ENCODE data around the gene LMTK3. TPM values are rescaled to one million over a fixed set of nuclear protein-coding genes. Genes with fewer than 3 reads are reported as not detected.
"Not testable (repeated sequence)": the region's sequence is repeated elsewhere in the genome, so short reads cannot be mapped to it uniquely, and the experiment has no call there.

Gene LMTK3
- polyA plus RNA-seq, 1 of the 3 experiments (the other 2 are of a cell fraction), result 3.2 TPM

- H3K9ac ChIP-seq, result no peak overlapping the region
- H3K79me2 ChIP-seq (ENCODE audit: insufficient read depth), result no peaks in the 10 kb centered on the region
- H3K9me3 ChIP-seq, result no peaks in the 10 kb centered on the region
- no peaks in the 10 kb centered on the region for H3K27me3 ChIP-seq (ENCODE audit: insufficient read depth)
- H3K9me2 ChIP-seq, result no peaks in the 10 kb centered on the region
- no peak overlapping the region for H2AFZ ChIP-seq (ENCODE audit: low read depth)
- no peaks in the 10 kb centered on the region for H3F3A ChIP-seq (replicated peaks; ENCODE audit: insufficient read depth)
- peak; percentile 63 for DNase-seq
- H3K27ac ChIP-seq (ENCODE audit: low read depth in 2 of 2, low read length in 1 of 2), result peak overlapping the region in 1 of 2 experiments; percentile 26; a peak in 1 of 4 replicates
- H3K36me3 ChIP-seq (replicated peaks in 1 of 2; ENCODE audit: control insufficient read depth in 1 of 2, insufficient read depth in 2 of 2, low read length in 1 of 2), result no peaks in the 10 kb centered on the region
- H3K4me2 ChIP-seq, result no peak overlapping the region
- TF ChIP-seq TCF12 (IDR thresholded peaks at IDR 0.05) (peak; percentile 54), FOXJ3 (CRISPR knock-in tag; IDR thresholded peaks at IDR 0.05) (no peak), MXI1 (IDR thresholded peaks at IDR 0.05; ENCODE audit: low read depth, low read length) (0 out of 2 replicates have a peak, but pooled peaks have one; percentile 20), RFX5 (IDR thresholded peaks at IDR 0.05; ENCODE audit: low read length) (no peak), PBX3 (IDR thresholded peaks at IDR 0.05) (no peak), MAX (IDR thresholded peaks at IDR 0.05; ENCODE audit: low read depth) (0 out of 2 replicates have a peak, but pooled peaks have one; percentile 30), MEF2A (IDR thresholded peaks at IDR 0.05; ENCODE audit: borderline replicate concordance, low read depth) (0 out of 2 replicates have a peak, but pooled peaks have one; percentile 12), FOSL2 (IDR thresholded peaks at IDR 0.05; ENCODE audit: borderline replicate concordance, low read depth) (peak; percentile 26; the same call in 1 of the 2 replicates), FOXM1 (IDR thresholded peaks at IDR 0.05; ENCODE audit: low read depth) (no peak), NRF1 (IDR thresholded peaks at IDR 0.05; ENCODE audit: low read depth, low read length) (no peak), USF2 (IDR thresholded peaks at IDR 0.05; ENCODE audit: borderline replicate concordance, low read depth, low read length) (no peak), REST (IDR thresholded peaks at IDR 0.05; ENCODE audit: low read depth, low read length) (no peak), NFIC (IDR thresholded peaks at IDR 0.05; ENCODE audit: borderline replicate concordance) (peak; percentile 96), TAF1 (IDR thresholded peaks at IDR 0.05; ENCODE audit: borderline replicate concordance, low read depth, low read length) (no peak)
- WGBS (ENCODE audit: low lambda C conversion rate), result 49% methylated on average over 17 of the region's 17 CpGs
- POLR2A ChIA-PET, result interaction anchor here (0.6 kb wide), 1 partner anchor 9 kb away, joined by 3 read pairs; no protein-coding TSS in a partner anchor
- no peaks in the 10 kb centered on the region for H4K20me1 ChIP-seq (ENCODE audit: insufficient read depth)
- peaks cover 0 to 2% of the 10 kb centered on the region in 2 experiments; a peak in 1 of 4 replicates for H3K4me1 ChIP-seq (ENCODE audit: control insufficient read depth in 1 of 2, insufficient read depth in 2 of 2, low read depth in 1 of 2, low read length in 1 of 2)
- CTCF ChIA-PET, result interaction anchor here (0.7 to 2.2 kb wide), 8 partner anchors 17 to 249 kb away, joined by 3 to 9 read pairs (median 4); no protein-coding TSS in a partner anchor
- H3K4me3 ChIP-seq (ENCODE audit: low read depth in 2 of 2, low read length in 1 of 2), result no peak overlapping the region
Observed at GRCh38 chr19:48539503-48540096, 28.0 kb upstream of the LMTK3 start.

- H3F3A ChIP-seq (replicated peaks; ENCODE audit: insufficient read depth); H4K20me1 ChIP-seq (ENCODE audit: insufficient read depth); DNase-seq; H3K27ac ChIP-seq (ENCODE audit: low read depth in 2 of 2, low read length in 1 of 2); H3K9ac ChIP-seq; H3K9me3 ChIP-seq; H3K4me3 ChIP-seq (ENCODE audit: low read depth in 2 of 2, low read length in 1 of 2); H3K4me1 ChIP-seq (ENCODE audit: control insufficient read depth in 1 of 2, insufficient read depth in 2 of 2, low read depth in 1 of 2, low read length in 1 of 2); H2AFZ ChIP-seq (ENCODE audit: low read depth); H3K27me3 ChIP-seq (ENCODE audit: insufficient read depth); H3K36me3 ChIP-seq (replicated peaks in 1 of 2; ENCODE audit: control insufficient read depth in 1 of 2, insufficient read depth in 2 of 2, low read length in 1 of 2); H3K79me2 ChIP-seq (ENCODE audit: insufficient read depth); H3K9me2 ChIP-seq; H3K4me2 ChIP-seq; POLR2A ChIA-PET: not testable (repeated sequence)
- WGBS (ENCODE audit: low lambda C conversion rate), result 86% methylated on average over 8 of the region's 8 CpGs
- CTCF ChIA-PET, result interaction anchor here (0.7 kb wide), 1 partner anchor 30 kb away, joined by 3 read pairs; no protein-coding TSS in a partner anchor
Observed at GRCh38 chr19:48538057-48538456, 26.4 kb upstream of the LMTK3 start.

Data from SK-N-SH (cell line).